ENCODE data around the gene MACROD2. TPM values are rescaled to one million over a fixed set of nuclear protein-coding genes. Genes with fewer than 3 reads are reported as not detected.
A peak's percentile ranks its signal among the peaks of the same experiment; 100 is the strongest.

The MACROD2 gene
- total and polyA plus RNA-seq, 4 donors, result 13.0 to 67.1 (median 20.7) TPM

DNA sequence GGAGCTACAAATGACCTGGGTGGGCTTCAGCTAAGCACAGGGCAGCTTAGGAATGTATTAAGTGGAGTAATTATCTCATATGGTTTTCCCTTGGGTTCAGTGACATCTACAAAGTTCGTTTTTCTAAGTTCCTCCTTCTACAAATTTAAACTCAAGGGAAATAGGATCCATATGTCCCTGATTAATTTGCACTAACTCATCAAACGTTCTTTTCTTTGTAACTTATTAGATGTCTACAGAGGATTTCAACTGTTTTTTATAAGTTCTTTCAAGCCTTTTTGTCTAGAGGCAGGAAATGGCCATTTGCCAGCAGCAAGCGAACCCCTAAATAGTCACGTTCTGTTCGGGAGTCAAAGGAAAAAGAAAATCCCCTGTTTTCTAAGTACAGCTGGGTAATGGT lies 1517.6 kb downstream of the MACROD2 start:
- Histone ChIP-seq H3K4me1 (ENCODE audit: control insufficient read depth in 5 of 5, insufficient read depth in 5 of 5, low read length in 5 of 5) (no peaks in the 10 kb centered on the region), H3K9me3 (ENCODE audit: control insufficient read depth in 4 of 4, insufficient read depth in 3 of 4, low read length in 3 of 4) (no peaks in the 10 kb centered on the region), H3K9ac (ENCODE audit: insufficient read depth in 1 of 2, low read length in 2 of 2) (no peak overlapping the region), H3K27ac (ENCODE audit: low read depth in 1 of 2, low read length in 1 of 2) (no peak overlapping the region), H3K36me3 (ENCODE audit: control insufficient read depth in 4 of 4, insufficient read depth in 4 of 4, low read length in 4 of 4) (no peaks in the 10 kb centered on the region), H3K4me3 (no peak overlapping the region), H3K27me3 (ENCODE audit: control insufficient read depth in 3 of 3, insufficient read depth in 3 of 3, low read length in 2 of 3) (no peaks in the 10 kb centered on the region)
- TF ChIP-seq, protein P1, sequence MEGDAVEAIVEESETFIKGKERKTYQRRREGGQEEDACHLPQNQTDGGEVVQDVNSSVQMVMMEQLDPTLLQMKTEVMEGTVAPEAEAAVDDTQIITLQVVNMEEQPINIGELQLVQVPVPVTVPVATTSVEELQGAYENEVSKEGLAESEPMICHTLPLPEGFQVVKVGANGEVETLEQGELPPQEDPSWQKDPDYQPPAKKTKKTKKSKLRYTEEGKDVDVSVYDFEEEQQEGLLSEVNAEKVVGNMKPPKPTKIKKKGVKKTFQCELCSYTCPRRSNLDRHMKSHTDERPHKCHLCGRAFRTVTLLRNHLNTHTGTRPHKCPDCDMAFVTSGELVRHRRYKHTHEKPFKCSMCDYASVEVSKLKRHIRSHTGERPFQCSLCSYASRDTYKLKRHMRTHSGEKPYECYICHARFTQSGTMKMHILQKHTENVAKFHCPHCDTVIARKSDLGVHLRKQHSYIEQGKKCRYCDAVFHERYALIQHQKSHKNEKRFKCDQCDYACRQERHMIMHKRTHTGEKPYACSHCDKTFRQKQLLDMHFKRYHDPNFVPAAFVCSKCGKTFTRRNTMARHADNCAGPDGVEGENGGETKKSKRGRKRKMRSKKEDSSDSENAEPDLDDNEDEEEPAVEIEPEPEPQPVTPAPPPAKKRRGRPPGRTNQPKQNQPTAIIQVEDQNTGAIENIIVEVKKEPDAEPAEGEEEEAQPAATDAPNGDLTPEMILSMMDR (IDR thresholded peaks at IDR 0.05; ENCODE audit: control extremely low read depth, extremely low read depth), result no peak
- peak in 2 of 3 donors; percentile 3 to 6 for DNase-seq
- no peak for ATAC-seq (ENCODE audit: insufficient read depth, low FRiP score)
- WGBS, 2 donors, result 48 to 54% methylated on average over 5 of the region's 5 CpGs

DNA sequence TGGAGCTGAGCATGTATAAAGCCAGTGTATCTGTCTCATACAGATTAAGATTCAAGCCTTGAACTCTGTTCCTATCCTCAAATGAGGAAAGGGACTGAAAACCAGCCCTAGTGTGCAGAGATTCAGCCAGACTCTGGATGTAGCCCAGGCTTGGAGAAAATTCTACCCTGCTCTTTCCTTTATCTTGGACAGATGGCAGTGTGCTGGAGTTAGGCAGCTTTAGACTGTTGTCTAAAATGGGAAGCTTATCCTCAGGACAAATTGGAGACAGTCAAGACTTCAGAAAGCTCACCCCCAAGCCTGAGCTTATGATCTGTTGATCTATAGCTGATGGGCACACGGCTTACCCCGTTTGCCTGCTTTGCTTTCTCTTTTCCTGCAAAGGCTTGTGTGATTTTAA lies 1520.4 kb downstream of the MACROD2 start:
- TF ChIP-seq, protein P1 (IDR thresholded peaks at IDR 0.05; ENCODE audit: control extremely low read depth, extremely low read depth), result no peak
- no peaks in the 10 kb centered on the region for H3K27me3 ChIP-seq (ENCODE audit: control insufficient read depth in 3 of 3, insufficient read depth in 3 of 3, low read length in 2 of 3)
- no peak for ATAC-seq (ENCODE audit: insufficient read depth, low FRiP score)
- no peak for DNase-seq
- H3K4me1 ChIP-seq (ENCODE audit: control insufficient read depth in 5 of 5, insufficient read depth in 5 of 5, low read length in 5 of 5), result no peaks in the 10 kb centered on the region
- H3K9me3 ChIP-seq (ENCODE audit: control insufficient read depth in 4 of 4, insufficient read depth in 3 of 4, low read length in 3 of 4), result no peaks in the 10 kb centered on the region
- H3K9ac ChIP-seq (ENCODE audit: insufficient read depth in 1 of 2, low read length in 2 of 2), result no peak overlapping the region
- no peak overlapping the region for H3K27ac ChIP-seq (ENCODE audit: low read depth in 1 of 2, low read length in 1 of 2)
- no peak overlapping the region for H3K4me3 ChIP-seq
- no peaks in the 10 kb centered on the region for H3K36me3 ChIP-seq (ENCODE audit: control insufficient read depth in 4 of 4, insufficient read depth in 4 of 4, low read length in 4 of 4)
- WGBS, 2 donors, result 26 to 52% methylated on average over 2 of the region's 2 CpGs

DNA sequence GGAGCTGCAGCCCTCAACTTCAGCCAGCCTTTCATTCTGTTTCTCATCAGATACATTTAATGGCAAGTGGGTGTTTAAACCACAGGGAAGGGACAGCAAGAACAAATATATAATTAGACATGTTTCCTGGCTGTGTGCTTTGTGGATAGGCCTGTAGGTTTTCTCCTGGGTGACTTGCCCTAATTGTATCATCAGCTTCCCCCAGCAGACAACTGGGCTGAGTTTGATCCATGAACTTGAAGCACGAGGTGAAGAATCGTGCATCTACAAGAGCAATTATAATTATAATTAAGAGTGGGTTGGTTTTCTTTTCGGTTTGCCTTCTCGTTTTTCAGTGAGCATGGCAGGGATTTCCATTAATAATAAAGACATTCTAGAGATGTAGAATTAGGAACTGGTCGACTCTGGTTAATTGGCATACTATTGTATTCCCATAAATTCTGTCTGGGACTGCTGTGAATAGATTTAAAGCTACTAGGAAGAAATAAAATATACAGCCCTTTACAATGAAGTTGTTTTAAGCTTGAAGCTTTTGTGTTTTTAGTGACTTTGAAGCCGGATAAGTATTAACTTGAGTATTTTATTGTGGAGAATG lies 1525.7 kb downstream of the MACROD2 start:
- ATAC-seq (ENCODE audit: insufficient read depth, low FRiP score) (no peak), DNase-seq (no peak)
- 88 to 90% methylated on average over 6 of the region's 6 CpGs for WGBS, 2 donors
- H3K36me3 ChIP-seq (ENCODE audit: control insufficient read depth in 4 of 4, insufficient read depth in 4 of 4, low read length in 4 of 4), result no peaks in the 10 kb centered on the region
- no peaks in the 10 kb centered on the region for H3K4me1 ChIP-seq (ENCODE audit: control insufficient read depth in 5 of 5, insufficient read depth in 5 of 5, low read length in 5 of 5)
- H3K9ac ChIP-seq (ENCODE audit: insufficient read depth in 1 of 2, low read length in 2 of 2), result no peak overlapping the region
- no peaks in the 10 kb centered on the region for H3K27me3 ChIP-seq (ENCODE audit: control insufficient read depth in 3 of 3, insufficient read depth in 3 of 3, low read length in 2 of 3)
- TF ChIP-seq, protein P1 (IDR thresholded peaks at IDR 0.05; ENCODE audit: control extremely low read depth, extremely low read depth), result no peak
- no peak overlapping the region for H3K4me3 ChIP-seq
- H3K9me3 ChIP-seq (ENCODE audit: control insufficient read depth in 4 of 4, insufficient read depth in 3 of 4, low read length in 3 of 4), result no peaks in the 10 kb centered on the region
- no peak overlapping the region for H3K27ac ChIP-seq (ENCODE audit: low read depth in 1 of 2, low read length in 1 of 2)

DNA sequence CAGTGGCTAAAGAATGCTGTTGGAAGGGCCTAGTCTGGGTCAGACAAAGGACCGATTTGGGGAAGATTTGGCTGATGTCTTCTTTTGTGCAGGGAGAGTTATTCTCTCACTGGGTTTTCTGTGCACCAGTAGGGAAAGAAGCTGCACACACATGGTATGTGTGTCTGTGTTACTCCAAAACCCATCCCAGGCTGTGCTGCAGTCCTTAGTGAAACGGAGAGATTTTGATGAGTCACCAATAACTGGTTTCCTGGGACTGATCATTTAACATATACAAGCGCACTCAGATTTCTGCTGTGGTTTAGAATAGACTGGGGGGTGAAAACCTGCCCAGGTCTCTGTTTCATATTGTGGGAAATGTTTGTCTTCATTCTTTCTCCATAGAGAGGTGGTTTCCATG lies 1528.1 kb downstream of the MACROD2 start:
- Histone ChIP-seq H3K9me3 (ENCODE audit: control insufficient read depth in 4 of 4, insufficient read depth in 3 of 4, low read length in 3 of 4) (no peaks in the 10 kb centered on the region), H3K9ac (ENCODE audit: insufficient read depth in 1 of 2, low read length in 2 of 2) (no peak overlapping the region), H3K4me1 (ENCODE audit: control insufficient read depth in 5 of 5, insufficient read depth in 5 of 5, low read length in 5 of 5) (no peaks in the 10 kb centered on the region), H3K36me3 (ENCODE audit: control insufficient read depth in 4 of 4, insufficient read depth in 4 of 4, low read length in 4 of 4) (no peaks in the 10 kb centered on the region), H3K27ac (ENCODE audit: low read depth in 1 of 2, low read length in 1 of 2) (no peak overlapping the region), H3K4me3 (no peak overlapping the region), H3K27me3 (ENCODE audit: control insufficient read depth in 3 of 3, insufficient read depth in 3 of 3, low read length in 2 of 3) (no peaks in the 10 kb centered on the region)
- 86 to 90% methylated on average over 3 of the region's 3 CpGs for WGBS, 2 donors
- DNase-seq (no peak), ATAC-seq (ENCODE audit: insufficient read depth, low FRiP score) (no peak)
- TF ChIP-seq, protein P1 (IDR thresholded peaks at IDR 0.05; ENCODE audit: control extremely low read depth, extremely low read depth), result no peak

Measured in lung (tissue), 12 donors.